ENCODE data around the gene C14orf119.

- TF ChIP-seq EP300 (IDR thresholded peaks at IDR 0.05) (no peak), CTCF (IDR thresholded peaks at IDR 0.05) (no peak), POLR2A (IDR thresholded peaks at IDR 0.05) (no peak)
Measured at GRCh38 chr14:23102801-23103200, 7.5 kb downstream of the C14orf119 start.

Measured in ovary (tissue), 3 donors.